PC-9 (cell line): ENCODE measurements around the gene TMEM60.

ENCODE experiments used
- EZH2 ChIP-seq: fragments of 200-600 bp; sonication (generic); IDR thresholded peaks from 2 replicates; pipeline ENCODE4 v1.8.0; 2017; ENCODE audit warnings: antibody characterized with exemption, low read depth
- TF ChIP-seq, protein P1 (sequence below): fragments of 200-600 bp; sonication (generic); conservative IDR thresholded peaks from 2 replicates; pipeline ENCODE4 v1.6.1; 2017; ENCODE audit warnings: mixed run types, antibody characterized with exemption, mild to moderate bottlenecking, moderate library complexity

DNA sequence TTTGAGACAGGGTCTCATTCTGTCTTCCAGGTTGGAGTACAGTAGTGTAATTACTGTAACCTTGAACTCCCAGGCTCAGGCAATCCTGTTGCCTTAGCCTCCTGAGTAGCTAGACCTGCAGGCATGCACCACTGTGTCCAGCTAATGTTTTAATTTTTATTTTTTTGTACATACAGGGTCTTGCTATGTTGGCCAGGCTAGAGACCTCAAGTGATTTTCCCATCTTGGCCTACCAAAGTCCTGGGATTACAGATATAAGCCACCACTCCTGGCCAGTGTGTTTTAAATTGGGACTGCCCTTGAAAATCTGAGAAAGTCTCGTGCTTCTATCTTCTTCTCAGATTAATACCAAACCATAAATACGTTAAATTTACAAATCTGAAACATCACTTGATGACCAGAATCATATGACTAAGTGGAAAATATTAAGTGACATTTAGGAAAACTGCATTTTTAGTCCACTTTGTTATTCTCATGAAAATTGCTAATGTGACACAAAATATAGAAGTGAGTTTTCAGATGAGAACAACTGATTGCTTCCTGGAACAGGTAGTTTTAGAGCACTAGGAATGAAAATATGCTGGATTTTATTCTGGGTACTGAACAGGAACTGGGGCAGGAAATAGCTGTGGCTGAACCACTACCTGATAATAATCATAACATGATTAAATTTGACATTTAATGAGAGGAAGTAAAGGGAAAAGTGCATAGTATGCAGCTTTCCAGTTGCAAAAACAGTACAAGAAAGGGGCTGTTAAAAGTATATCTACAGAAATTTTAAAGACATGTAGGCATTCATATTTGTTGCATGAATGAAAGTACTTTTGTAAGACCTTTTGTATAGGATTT, 4.5 kb upstream of the TMEM60 start:
- TF ChIP-seq, protein P1, sequence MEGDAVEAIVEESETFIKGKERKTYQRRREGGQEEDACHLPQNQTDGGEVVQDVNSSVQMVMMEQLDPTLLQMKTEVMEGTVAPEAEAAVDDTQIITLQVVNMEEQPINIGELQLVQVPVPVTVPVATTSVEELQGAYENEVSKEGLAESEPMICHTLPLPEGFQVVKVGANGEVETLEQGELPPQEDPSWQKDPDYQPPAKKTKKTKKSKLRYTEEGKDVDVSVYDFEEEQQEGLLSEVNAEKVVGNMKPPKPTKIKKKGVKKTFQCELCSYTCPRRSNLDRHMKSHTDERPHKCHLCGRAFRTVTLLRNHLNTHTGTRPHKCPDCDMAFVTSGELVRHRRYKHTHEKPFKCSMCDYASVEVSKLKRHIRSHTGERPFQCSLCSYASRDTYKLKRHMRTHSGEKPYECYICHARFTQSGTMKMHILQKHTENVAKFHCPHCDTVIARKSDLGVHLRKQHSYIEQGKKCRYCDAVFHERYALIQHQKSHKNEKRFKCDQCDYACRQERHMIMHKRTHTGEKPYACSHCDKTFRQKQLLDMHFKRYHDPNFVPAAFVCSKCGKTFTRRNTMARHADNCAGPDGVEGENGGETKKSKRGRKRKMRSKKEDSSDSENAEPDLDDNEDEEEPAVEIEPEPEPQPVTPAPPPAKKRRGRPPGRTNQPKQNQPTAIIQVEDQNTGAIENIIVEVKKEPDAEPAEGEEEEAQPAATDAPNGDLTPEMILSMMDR = no peak
- no peak for TF ChIP-seq EZH2
